Fibroblast of pulmonary artery (primary cell): Measurements from ENCODE around the gene PANK4.
"Not testable (repeated sequence)": the region's sequence is repeated elsewhere in the genome, so short reads cannot be mapped to it uniquely, and the experiment has no call there.

Source experiments
- DNase-seq: peaks from one replicate; pipeline ENCODE4 v3.0.0-alpha.2; 2010; ENCODE audit warnings: low read depth
- H3K4me3 ChIP-seq: replicated peaks from 2 replicates; pipeline ENCODE4 v1.5.1; 2011; ENCODE audit warnings: low read depth, mild to moderate bottlenecking, control low read depth, low read length, moderate library complexity
- TF ChIP-seq, protein P1 (sequence below): IDR thresholded peaks from 2 replicates; pipeline ENCODE4 v1.5.1; 2011; ENCODE audit warnings: mild to moderate bottlenecking, control low read depth, low read length, inconsistent platforms; ENCODE audit errors: missing control alignments

PANK4 gene

DNA sequence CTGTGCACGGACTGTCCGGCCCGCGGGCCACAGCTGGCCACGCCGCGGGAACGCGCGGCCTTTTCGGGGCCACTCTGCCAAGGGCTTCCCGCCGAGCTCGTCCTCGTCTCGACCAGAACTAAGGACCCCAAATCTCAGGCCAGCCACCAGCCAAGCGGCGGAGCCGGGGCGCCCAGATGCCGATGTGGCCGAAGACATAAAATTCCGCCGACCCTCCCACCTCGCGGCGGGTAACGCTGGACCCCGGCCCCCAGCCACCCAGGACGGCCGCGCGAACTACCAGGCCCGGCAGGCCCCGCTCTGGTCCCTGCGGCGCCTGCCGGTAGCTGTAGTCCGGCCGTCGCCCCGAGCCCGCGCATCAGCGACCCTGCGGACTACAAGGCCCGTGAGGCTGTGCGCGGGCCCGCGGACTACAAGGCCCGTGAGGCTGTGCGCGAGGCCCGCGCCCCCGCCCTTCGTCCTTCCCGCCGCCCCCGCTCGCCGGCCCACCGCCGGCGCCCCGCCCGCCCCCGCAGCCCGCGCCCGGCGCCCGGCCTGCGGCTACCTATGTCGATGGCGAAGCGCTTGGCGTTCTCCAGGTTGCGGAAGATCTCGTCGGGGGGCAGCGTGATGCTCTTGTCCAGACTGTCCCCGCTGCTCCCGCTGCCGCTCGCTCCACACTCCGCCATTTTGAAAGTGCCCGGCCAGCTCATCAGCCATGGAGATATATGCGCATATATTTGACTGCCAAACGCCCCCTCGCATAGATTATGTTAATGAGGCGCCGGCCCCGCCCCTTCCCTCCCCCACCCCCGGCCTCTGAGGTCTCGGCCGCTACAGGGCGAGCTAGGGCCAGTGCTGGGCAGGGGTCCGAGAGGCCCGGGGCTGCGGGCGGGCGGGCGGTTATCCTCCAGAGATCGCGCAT lies at the start of gene PANK4:
Gene PANK4 (minus strand): TSS at position 677 of the 904 bp plus-strand sequence. CDS start 9 bp downstream, at position 668.
- H3K4me3 ChIP-seq: peak within 1 kb of the TSS; percentile 86
- TF ChIP-seq, protein P1, sequence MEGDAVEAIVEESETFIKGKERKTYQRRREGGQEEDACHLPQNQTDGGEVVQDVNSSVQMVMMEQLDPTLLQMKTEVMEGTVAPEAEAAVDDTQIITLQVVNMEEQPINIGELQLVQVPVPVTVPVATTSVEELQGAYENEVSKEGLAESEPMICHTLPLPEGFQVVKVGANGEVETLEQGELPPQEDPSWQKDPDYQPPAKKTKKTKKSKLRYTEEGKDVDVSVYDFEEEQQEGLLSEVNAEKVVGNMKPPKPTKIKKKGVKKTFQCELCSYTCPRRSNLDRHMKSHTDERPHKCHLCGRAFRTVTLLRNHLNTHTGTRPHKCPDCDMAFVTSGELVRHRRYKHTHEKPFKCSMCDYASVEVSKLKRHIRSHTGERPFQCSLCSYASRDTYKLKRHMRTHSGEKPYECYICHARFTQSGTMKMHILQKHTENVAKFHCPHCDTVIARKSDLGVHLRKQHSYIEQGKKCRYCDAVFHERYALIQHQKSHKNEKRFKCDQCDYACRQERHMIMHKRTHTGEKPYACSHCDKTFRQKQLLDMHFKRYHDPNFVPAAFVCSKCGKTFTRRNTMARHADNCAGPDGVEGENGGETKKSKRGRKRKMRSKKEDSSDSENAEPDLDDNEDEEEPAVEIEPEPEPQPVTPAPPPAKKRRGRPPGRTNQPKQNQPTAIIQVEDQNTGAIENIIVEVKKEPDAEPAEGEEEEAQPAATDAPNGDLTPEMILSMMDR: no peak
- DNase-seq: peak; percentile 94

GRCh38 chr1:2574350-2574749 lies 48.0 kb upstream of the PANK4 start:
- peak; percentile 26 for DNase-seq
- no peak overlapping the region for H3K4me3 ChIP-seq
- TF ChIP-seq, protein P1: no peak

DNA sequence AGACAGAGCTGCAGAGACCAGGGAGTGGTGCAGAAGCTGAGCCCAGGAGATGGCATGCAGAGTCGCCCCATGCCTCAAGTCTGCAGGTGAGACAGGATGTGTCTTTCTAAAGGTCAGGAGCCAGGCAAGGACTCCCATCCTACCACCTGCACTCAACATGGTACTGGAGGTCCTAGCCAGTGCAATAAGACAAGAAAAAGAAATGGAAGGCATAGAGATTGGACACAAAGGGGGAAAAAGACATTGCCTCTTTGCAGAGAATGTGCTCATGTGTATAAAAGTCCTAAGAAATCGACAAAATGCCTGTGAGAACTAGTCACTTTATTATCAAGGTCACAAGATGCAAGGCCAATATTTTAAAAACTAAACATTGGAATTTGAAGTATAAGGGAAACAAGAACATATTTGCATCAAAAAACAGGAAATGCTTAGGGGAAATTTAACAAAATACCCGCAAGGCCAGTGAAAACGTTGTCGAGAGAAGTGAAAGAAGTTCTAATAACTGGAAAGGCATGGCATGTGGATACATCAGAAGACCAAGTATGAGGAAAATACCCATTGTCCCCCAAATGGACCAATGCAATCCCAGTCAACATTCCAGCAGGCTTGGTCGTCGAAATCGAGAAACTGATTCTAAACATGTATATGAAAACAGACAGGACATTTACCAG lies 47.0 kb upstream of the PANK4 start:
- H3K4me3 ChIP-seq: no peak overlapping the region
- TF ChIP-seq, protein P1: no peak
- no peak for DNase-seq

DNA sequence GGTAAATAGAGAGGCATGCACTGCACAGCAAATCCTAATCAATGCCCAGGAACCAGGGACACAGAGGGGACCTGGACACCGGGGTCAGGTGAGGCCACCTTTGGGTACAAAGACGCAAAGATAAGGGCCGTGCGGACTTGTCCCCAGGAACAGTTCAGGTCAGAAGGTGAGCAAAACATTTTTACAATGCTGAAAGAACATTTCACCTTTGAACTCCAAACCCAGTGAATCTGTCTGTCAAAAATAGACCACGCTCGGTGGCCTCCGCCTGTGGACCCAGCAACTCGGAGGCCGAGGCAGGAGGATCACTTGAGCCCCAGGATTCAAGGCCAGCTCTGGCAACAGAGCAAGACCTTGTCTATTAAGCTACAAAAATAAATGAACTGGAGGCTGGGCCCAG lies 45.0 kb upstream of the PANK4 start:
- TF ChIP-seq, protein P1: no peak
- DNase-seq: no peak
- H3K4me3 ChIP-seq: no peak overlapping the region

- no peak overlapping the region for H3K4me3 ChIP-seq
- TF ChIP-seq, protein P1: no peak
- no peak for DNase-seq
Observed at GRCh38 chr1:2570332-2570731, 43.9 kb upstream of the PANK4 start.

DNA sequence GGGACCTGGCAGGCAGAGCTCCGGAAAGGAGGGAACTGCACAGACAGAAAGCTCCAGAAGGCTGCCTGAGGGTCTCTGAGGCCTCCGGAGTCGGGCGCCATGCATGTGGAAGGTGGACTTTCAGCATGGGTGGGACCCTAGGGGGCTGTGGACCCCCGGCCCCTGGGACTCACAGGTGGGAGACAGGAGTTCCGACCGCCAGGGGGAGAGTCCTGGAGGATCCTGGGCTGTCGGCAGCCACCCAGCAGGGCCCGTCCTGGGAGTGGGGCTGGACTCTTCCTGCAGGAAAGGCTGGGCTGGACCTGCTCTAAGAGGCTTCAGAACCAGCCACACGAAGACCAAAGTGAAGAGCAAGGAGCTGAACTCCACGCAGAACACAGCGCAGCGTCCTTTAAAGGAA lies 43.3 kb upstream of the PANK4 start:
- not testable (repeated sequence) for H3K4me3 ChIP-seq, DNase-seq

- no peak overlapping the region for H3K4me3 ChIP-seq
- TF ChIP-seq, protein P1: no peak
- DNase-seq: no peak
Observed at GRCh38 chr1:2569060-2569459, 42.7 kb upstream of the PANK4 start.

DNA sequence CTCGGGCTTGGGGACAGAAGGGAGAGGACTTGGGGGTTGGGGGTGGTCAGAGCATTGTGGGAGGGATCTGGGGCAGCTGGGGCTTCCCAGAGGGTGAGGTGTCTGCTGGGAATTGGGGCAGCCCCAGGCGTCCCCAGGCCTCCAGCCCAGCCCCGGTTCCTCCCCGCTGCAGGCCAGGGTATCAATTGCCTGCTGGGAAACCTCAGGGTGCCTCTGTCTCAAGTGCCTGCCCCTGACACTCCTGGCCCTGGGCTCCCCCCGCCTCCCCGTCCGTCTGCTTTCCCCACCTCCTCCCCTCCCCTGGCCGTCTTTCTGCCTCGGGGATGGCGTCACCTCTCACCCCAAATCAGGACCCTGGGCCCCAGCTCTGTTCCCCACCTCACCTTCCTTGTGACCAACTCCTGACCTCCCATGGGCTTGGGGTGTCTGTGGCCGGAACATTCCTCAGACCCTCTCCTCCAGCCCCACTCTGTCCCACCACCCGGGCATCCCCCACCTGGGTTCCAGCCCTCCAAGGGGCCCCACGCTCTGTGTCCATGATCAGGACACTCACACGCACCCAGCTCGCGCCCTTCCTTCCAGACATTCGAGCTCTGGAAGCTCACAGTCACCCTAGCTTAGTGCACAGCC lies 41.9 kb upstream of the PANK4 start:
- DNase-seq, H3K4me3 ChIP-seq: not testable (repeated sequence)
